Parathyroid adenoma (tissue), 2 donors: ENCODE measurements around the gene FAM83F.

Source experiments
- H2AFZ ChIP-seq: fragments of 300-600 bp; sonication (generic); one replicate; pipeline ENCODE4 v1.7.0; 2017; ENCODE audit warnings: antibody characterized with exemption, mild to moderate bottlenecking
- H3K27ac ChIP-seq: fragments of 300-600 bp; sonication (generic); one replicate; pipeline ENCODE4 v1.7.0; 2017
- H3K27me3 ChIP-seq: fragments of 300-600 bp; sonication (generic); one replicate; pipeline ENCODE4 v1.7.0; 2017; ENCODE audit warnings: low read length; ENCODE audit not compliant: control insufficient read depth, insufficient read depth
- H3K36me3 ChIP-seq: fragments of 300-600 bp; sonication (generic); one replicate; pipeline ENCODE4 v1.7.0; 2017; ENCODE audit warnings: low read length; ENCODE audit not compliant: control insufficient read depth, insufficient read depth
- H3K4me1 ChIP-seq: fragments of 300-600 bp; sonication (generic); one replicate; pipeline ENCODE4 v1.7.0; 2017; ENCODE audit warnings: control low read depth
- H3K4me2 ChIP-seq: fragments of 300-600 bp; sonication (generic); one replicate; pipeline ENCODE4 v1.7.0; 2017; ENCODE audit warnings: low read length
- H3K4me3 ChIP-seq: fragments of 300-600 bp; sonication (generic); one replicate; pipeline ENCODE4 v1.7.0; 2017; ENCODE audit warnings: low read depth, low read length
- H3K79me2 ChIP-seq: fragments of 300-600 bp; sonication (generic); one replicate; pipeline ENCODE4 v1.7.0; 2017; ENCODE audit warnings: control low read depth
- H3K9ac ChIP-seq: fragments of 300-600 bp; sonication (generic); one replicate; pipeline ENCODE4 v1.7.0; 2017; ENCODE audit warnings: mild to moderate bottlenecking
- H3K9me3 ChIP-seq: fragments of 300-600 bp; sonication (generic); one replicate; pipeline ENCODE4 v1.7.0; 2017; ENCODE audit warnings: low read length; ENCODE audit not compliant: control insufficient read depth
- TF ChIP-seq, protein P1 (sequence below): fragments of 300-600 bp; sonication (generic); IDR thresholded peaks from one replicate; pipeline ENCODE4 v1.7.0; 2017; ENCODE audit warnings: antibody characterized with exemption, mild to moderate bottlenecking
- donor health status: primary hyperparathyroidism.

The FAM83F gene

GRCh38 chr22:39988386-39989114 lies 6.2 kb upstream of the FAM83F start:
- Histone ChIP-seq H3K4me1 (peaks cover 3% of the 10 kb centered on the region), H2AFZ (no peak overlapping the region), H3K9ac (no peak overlapping the region), H3K27me3 (no peaks in the 10 kb centered on the region), H3K27ac (no peak overlapping the region), H3K4me2 (no peak overlapping the region), H3K4me3 (no peak overlapping the region), H3K79me2 (no peaks in the 10 kb centered on the region), H3K36me3 (no peaks in the 10 kb centered on the region), H3K9me3 (no peaks in the 10 kb centered on the region)
- TF ChIP-seq, protein P1, sequence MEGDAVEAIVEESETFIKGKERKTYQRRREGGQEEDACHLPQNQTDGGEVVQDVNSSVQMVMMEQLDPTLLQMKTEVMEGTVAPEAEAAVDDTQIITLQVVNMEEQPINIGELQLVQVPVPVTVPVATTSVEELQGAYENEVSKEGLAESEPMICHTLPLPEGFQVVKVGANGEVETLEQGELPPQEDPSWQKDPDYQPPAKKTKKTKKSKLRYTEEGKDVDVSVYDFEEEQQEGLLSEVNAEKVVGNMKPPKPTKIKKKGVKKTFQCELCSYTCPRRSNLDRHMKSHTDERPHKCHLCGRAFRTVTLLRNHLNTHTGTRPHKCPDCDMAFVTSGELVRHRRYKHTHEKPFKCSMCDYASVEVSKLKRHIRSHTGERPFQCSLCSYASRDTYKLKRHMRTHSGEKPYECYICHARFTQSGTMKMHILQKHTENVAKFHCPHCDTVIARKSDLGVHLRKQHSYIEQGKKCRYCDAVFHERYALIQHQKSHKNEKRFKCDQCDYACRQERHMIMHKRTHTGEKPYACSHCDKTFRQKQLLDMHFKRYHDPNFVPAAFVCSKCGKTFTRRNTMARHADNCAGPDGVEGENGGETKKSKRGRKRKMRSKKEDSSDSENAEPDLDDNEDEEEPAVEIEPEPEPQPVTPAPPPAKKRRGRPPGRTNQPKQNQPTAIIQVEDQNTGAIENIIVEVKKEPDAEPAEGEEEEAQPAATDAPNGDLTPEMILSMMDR, result no peak

GRCh38 chr22:39989633-39990032 lies 5.1 kb upstream of the FAM83F start:
- Histone ChIP-seq H3K27ac (no peak overlapping the region), H3K9me3 (no peaks in the 10 kb centered on the region), H3K4me3 (no peak overlapping the region), H3K4me2 (no peak overlapping the region), H3K36me3 (no peaks in the 10 kb centered on the region), H3K4me1 (peaks cover 3% of the 10 kb centered on the region), H2AFZ (no peak overlapping the region), H3K9ac (no peak overlapping the region), H3K27me3 (no peaks in the 10 kb centered on the region), H3K79me2 (no peaks in the 10 kb centered on the region)
- TF ChIP-seq, protein P1, result no peak

GRCh38 chr22:39990686-39991085 lies 4.1 kb upstream of the FAM83F start:
- Histone ChIP-seq H2AFZ (no peak overlapping the region), H3K27ac (no peak overlapping the region), H3K9me3 (no peaks in the 10 kb centered on the region), H3K79me2 (no peaks in the 10 kb centered on the region), H3K4me3 (no peak overlapping the region), H3K36me3 (no peaks in the 10 kb centered on the region), H3K27me3 (no peaks in the 10 kb centered on the region), H3K4me1 (peaks cover 3% of the 10 kb centered on the region), H3K4me2 (no peak overlapping the region), H3K9ac (no peak overlapping the region)
- TF ChIP-seq, protein P1, result no peak

DNA sequence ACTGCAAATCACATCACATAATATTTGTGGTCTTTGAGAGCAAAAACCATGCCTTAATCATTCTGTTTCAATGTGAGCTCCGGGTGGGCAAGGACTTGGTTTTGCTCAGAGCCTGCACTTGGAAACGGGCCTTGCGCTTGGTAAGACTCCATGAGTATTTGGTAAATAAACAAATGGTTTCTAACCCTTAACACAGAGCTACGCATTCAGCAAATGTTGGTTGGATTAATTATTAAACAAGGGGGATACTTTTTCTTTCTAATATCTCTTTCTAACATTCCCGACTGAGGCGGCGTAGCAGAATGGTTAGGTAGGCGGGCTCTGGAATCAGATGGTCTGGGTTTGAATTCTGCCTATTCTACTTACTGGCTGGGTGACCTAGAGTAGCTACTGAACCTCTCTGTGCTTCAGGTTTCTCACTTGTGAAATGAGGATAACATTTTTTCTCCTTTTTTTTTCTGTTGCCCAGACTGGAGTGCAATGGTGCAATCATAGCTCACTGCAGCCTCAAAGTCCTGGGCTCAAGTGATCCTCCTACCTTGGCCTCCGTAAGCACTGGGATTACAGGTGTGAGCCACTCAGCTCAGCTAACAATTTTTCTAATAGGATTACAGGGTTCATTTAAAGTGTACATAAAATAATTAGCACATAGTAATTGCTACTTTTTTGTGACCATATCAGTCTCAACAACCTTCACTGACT lies 3.4 kb upstream of the FAM83F start:
- TF ChIP-seq, protein P1, result no peak
- no peak overlapping the region for H3K4me3 ChIP-seq
- no peaks in the 10 kb centered on the region for H3K27me3 ChIP-seq
- H3K27ac ChIP-seq, result no peak overlapping the region
- H3K4me2 ChIP-seq, result no peak overlapping the region
- no peaks in the 10 kb centered on the region for H3K36me3 ChIP-seq
- H2AFZ ChIP-seq, result no peak overlapping the region
- peaks cover 3% of the 10 kb centered on the region for H3K4me1 ChIP-seq
- H3K9ac ChIP-seq, result no peak overlapping the region
- H3K79me2 ChIP-seq, result no peaks in the 10 kb centered on the region
- H3K9me3 ChIP-seq, result no peaks in the 10 kb centered on the region
